GM19025 (cell line): ENCODE data around the gene ZC3H12A.
A peak's percentile ranks its signal among the peaks of the same experiment; 100 is the strongest.
"Not testable (repeated sequence)": the region's sequence is repeated elsewhere in the genome, so short reads cannot be mapped to it uniquely, and the experiment has no call there.

Experiments
- ATAC-seq: cut with Tn5 transposase; IDR thresholded peaks from one replicate; pipeline ENCODE4 v1.9.1; 2021; ENCODE audit warnings: mild to moderate bottlenecking, low read depth, moderate library complexity; ENCODE audit not compliant: unreplicated experiment

Gene ZC3H12A

DNA sequence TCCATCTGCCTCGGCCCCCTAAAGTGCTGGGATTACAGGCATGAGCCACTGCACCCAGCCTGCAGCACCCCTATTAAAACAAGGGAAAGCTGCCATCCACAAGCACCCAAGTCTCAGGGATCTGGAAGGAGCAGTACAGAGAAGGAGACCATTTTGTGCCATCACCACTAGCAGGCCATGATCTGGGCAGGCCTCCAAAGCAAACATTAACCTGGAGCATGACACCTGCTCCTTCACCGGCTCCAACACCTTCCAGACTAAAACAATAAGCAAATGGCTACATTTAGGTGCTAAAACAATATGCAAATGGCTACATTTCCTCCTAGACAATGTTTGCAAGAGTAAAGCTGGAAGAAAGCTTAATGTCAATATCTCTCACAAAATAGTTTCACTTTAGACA lies 23.5 kb downstream of the ZC3H12A start:
- ATAC-seq, result no peak

DNA sequence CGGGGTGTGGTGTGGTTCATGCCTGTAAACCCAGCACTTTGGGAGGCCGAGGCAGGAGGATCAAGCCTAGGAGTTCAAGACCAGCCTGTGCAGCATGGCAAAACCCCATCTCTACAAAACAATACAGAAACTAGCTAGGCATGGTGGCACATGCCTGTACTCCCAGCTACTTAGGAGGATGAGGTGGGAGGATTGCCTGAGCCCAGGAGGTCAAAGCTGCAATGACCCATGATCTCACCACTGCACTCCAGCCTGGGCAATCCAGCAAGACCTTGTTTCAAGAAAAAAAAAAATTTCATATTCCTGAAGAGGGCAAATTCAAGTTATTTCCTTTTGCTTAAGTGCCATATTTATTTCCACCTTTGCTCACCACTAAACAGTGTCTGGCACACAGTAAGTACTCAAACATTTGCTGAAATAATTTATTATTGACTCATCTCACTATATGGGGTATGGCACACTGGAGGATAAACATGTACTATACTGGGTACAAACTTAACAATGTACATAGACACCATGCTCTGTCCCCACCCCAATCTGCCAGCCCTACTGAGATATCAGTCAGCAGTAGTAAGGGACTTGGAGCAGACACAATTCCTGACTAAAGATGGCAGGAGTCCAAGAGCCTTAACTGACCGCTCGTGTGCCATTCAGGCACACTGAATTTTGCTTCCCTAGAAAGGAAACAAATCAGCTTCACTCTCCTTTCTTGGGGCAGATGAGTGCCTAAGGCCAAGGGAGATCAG lies 24.7 kb downstream of the ZC3H12A start:
- ATAC-seq, result no peak

DNA sequence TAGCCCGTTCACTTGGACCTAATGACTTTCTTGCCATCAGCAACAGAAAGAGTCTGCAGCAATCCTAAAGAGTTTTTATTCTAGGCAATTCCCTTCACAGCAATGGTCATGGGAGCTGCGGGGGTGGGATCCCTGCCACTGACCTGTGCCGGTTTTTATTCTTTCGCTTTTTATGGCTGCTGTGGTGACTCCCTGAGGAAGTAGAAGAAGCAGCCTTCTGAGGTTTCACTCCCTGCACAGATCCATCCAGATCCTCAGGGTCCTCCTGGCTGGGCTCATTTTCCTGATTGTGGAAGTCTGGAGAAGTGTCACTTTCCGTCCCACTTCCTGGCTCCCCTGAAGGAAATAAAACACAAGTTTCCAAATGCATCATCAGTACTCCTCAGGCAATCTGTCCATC lies 27.3 kb downstream of the ZC3H12A start:
- ATAC-seq, result no peak

DNA sequence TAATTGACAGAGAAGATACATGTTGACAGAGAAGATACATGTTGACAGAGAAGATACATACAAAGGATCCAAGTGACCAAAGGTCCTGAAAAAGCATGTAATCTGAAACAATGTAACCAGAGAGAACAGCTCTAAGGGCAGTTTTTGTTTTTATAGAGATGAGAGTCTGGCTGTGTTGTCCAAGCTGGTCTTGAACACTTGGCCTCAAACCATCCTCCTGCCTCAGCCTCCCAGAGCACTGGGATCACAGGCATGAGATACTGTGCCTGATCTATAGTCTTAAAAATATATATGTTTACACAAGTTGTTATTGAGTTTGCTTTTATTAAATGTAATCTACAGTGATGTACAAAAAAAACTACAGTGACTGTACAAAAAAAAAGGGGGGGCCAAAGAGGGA lies 27.7 kb downstream of the ZC3H12A start:
- no peak for ATAC-seq

DNA sequence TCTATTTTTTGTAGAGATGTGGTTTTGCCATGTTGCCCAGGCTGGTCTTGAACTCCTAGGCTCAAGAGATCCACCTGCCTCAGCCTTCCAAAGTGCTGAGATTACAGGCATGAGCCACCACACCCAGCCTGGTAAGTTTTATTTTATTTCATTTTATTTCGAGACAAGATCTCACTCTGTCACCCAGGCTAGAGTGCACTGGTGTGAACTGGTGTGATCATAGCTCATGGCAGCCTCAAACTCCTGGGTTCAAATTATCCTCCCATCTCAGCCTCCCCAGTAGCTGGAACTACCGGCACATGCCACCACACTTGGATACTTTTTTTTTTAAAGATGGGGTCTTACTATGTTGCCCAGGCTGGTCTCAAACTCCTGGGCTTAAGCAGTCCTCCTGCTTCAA lies 28.4 kb downstream of the ZC3H12A start:
- ATAC-seq, result not testable (repeated sequence)

DNA sequence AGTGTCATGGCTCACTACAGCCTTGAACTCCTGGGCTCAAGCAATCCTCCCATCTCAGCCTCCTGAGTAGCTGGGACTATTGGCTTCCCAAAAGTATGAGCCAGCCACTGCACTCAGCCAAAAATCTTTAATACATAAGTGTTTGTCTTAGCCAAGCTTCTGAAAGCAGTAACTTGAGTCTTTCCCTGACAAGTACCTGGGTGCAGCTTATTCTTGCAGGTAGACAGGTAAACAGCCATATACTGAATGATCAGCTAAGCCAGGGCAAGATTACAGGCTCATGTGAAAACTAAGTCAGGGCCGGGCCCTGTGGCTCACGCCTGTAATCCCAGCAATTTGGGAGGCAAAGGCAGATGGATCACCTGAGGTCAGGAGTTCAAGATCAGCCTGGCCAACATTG lies 32.4 kb downstream of the ZC3H12A start:
- no peak for ATAC-seq

DNA sequence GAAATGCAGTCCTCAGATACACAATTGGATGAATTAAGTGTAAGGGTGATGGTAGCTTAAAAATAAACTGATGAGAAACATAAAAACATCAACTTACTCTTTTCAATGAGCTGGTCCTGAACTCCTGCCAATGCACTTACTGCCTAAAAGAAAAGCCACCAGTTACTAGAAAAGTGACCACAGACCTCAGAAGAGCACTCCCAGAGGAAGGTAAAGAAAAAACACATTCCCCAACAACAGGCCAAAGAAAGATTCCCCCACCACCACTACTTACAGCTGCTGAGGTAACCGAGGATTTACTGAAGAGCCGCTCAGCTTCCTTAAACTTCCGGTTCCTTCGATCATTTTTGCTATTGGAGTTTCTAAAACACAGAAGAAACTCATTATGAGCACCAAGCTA lies 34.8 kb downstream of the ZC3H12A start:
- ATAC-seq, result no peak

DNA sequence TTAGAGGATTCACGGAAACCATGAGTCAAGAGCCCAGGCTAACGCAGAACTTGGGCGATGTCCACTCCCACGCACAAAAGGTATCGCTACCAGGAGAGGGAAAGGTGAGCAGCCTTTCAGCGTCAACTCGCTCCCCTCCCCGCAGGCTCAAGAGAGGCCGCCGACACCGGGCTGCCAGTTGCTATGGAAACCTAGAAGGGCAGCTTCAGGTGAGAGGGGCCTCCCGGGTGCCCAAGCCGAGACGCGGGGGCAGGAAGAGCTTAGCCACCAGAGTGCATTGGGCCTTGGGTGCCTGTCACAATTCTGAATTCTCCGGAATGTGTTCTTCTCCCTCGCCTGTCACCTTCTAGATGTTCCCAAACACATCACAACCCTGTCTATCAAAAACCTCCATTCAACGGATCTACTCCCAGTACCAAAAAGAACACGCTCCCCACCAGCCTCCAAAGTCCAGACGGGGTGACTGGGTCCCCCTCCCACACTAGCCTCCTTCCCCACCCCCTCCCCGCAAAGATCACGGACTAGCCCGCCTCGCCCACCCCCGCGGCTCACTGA lies 39.5 kb downstream of the ZC3H12A start:
- ATAC-seq, result no peak

DNA sequence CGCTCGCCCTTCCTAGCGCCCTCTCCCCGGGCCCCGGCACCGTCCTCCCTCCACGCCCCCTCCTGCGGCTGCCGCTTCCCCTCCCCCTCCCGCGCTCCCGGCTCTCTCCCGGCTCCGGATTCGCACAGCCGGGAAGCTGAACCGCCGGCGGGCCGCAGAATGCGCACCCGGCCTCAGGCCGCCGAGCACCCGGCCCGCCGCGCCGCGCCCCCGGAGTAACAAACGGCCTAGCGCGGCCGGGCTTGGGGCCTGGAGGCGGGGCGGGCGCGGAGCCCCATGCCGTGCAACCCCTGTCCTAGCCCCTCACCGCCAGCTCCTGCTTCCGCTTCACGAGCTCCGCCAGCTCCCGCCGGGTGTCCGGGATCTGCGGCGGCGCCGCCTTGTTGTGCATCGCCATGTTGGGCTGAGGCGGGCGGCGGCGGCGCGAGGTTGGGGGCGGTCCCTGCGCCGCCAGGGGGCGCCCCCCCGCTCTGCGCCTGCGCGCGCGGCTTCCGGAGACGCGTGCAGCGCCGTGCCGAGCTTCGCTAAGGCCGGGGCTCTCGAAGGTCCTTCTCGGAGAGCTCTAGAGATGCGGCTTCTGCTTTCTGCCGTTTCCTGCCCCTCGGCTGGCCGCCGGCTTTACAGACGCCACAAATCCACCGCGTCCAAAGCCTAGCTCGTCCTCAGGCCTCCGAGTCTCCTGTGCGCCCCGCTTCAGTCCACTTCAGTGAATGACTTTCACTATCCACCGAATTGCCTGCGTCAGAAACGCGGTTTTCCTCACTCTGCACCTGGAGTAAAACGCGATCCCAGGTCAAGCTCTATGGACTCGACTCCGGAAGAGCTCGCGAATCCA lies 40.2 kb downstream of the ZC3H12A start, which contains the start of gene MEAF6:
TSS of gene MEAF6 (minus strand) at position 417 of the 835 bp plus-strand sequence. CDS start at position 397, 20 bp downstream.
- ATAC-seq, result peak; percentile 89

DNA sequence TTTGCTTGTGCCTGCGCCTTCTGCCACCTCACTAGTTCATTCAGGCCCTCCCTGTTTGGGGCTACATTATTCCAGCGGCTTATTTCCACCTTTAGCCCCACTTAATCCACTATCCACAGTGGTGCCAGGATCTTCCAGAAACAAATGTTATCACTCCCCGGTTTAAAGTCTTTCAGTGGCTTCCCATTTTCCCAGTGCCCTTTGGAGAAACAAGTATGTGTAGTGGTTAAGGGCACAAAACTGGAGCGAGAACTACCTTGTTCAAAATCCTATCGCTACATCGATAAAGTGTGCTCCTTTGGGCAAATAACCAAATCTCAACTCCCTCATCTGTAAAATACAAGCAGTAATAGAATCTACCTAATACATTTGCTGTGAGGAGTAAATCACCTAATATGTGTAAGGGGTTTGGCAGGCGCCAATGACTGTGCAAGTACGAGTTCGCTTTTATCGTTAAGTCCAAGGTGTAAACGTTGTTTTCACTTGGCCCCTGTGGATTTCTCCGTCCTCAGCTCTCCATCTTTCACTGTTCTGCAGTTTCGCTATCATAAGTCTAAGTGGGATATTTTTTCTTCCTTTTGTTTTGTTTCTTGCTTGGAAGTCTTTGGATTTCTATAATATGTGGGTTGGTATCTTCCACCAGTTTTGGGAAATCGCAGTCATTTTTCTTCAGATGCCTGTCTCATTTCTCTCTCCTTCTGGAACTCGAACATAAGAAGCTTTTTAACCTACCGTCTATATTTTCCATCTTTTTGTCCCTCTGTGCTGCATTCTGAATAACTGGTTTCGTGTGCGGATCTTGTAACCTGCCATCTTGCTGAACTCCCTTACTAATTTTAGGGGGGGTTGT lies 41.0 kb downstream of the ZC3H12A start:
- no peak for ATAC-seq

DNA sequence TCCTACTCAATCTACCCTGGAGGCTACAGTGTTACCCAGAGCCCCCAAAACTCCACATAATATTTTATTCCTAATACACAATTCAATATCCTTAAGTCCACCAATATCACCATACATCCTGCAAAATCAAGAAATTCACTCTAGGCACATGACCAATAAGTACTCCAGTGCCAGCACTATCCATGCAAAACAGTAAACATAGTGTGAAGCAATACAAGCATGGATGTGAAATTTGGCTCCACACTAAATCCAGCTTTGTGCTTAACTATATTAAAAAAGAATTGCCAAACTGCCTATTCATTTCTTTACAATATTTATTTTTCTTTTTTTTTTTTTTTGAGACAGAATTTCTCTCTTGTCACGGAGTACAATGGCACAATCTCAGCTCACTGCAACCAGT lies 43.2 kb downstream of the ZC3H12A start:
- ATAC-seq, result no peak

DNA sequence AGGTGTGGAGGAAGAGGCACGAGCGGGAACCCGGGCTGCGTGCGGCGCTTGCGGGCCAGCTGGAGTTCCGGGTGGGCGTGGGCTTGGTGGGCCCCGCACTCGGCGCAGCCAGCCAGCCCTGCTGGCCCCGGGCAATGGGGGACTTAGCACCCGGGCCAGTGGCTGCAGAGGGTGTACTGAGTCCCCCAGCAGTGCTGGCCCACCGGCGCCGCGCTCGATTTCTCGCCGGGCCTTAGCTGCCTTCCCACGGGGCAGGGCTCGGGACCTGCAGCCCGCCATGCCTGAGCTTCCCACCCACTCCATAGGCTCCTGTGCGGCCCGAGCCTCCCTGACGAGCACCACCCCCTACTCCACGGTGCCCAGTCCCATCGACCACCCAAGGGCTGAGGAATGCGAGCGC lies 43.9 kb downstream of the ZC3H12A start:
- ATAC-seq, result not testable (repeated sequence)

DNA sequence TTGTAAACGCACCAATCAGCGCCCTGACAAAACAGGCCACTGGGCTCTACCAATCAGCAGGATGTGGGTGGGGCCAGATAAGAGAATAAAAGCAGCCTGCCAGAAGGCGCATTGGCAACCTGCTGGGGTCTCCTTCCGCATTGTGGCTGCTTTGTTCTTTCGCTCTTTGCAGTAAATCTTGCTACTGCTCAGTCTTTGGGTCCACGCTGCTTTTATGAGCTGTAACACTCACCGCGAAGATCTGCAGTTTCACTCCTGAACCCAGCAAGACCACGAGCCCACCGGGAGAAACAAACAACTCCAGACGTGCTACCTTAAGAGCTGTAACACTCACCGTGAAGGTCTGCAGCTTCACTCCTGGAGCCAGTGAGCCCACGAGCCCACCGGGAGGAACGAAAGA lies 44.5 kb downstream of the ZC3H12A start:
- ATAC-seq, result not testable (repeated sequence)

DNA sequence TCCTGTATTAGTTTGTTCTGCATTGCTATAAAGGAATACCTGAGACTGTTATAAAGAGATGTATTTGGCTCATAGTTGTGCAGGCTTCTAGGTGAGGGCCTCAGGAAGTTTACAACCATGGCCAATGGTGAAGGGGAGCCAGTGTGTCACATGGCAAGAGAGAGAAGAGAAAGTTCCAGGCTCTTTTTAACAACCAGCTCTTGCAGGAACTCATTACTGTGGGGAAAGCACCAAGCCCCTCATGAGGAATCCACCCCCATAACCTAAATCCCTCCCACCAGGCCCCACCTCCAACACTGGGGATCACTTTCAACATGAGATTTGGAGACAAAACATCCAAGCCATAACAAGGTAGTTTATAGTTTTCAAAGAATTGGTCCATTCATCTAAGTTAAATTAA lies 45.2 kb downstream of the ZC3H12A start:
- ATAC-seq, result no peak

DNA sequence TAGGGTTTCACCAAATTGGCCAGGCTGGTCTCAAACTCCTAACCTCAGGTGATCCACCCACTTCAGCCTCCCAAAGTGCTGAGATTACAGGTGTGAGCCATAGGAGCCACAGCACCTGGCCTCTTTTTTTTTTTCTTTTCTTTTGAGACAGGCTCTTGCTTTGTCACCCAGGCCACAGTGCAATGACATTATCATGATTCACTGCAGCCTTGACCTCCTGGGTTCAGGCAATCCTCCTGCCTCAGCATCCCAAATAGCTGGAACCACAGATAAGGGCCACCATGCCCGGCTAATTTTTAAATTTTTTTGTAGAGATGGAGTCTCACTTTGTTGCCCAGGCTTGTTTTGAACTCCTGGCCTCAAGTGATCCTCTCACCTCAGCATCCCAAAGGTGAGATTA lies 55.5 kb downstream of the ZC3H12A start:
- ATAC-seq, result not testable (repeated sequence)

DNA sequence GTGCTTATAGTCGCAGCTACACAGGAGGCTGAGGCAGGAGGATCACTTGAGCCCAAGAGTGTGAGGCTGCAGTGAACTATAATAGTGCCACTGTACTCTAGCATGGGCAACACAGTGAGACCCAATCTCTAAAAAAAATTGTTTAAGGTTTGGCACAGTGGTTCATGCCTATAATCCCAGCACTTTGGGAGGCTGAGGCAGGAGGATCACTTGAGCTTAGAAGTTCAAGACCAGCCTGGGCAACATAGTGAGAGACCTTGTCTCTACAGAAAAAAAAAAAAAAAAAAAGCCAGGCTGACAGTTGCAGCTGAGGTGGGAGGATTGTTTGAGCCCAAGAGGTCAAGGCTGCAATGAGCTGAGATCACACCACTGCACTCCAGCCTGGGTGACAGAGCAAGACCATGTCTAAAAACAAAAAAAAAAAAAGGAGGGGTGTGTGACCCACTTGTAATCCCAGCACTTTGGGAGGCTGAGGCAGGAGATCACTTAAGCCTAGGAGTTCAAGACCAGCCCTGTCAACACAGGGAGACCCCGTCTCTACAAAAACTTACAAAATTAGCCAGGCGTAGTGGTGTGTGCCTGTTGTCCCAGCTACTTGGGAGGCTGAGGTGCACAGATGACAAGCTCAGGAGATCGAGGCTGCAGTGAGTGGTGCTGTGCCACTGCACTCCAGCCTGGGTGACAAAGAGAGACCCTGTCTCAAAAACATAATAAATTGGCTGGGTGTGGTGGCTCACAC lies 58.2 kb downstream of the ZC3H12A start:
- ATAC-seq, result not testable (repeated sequence)

DNA sequence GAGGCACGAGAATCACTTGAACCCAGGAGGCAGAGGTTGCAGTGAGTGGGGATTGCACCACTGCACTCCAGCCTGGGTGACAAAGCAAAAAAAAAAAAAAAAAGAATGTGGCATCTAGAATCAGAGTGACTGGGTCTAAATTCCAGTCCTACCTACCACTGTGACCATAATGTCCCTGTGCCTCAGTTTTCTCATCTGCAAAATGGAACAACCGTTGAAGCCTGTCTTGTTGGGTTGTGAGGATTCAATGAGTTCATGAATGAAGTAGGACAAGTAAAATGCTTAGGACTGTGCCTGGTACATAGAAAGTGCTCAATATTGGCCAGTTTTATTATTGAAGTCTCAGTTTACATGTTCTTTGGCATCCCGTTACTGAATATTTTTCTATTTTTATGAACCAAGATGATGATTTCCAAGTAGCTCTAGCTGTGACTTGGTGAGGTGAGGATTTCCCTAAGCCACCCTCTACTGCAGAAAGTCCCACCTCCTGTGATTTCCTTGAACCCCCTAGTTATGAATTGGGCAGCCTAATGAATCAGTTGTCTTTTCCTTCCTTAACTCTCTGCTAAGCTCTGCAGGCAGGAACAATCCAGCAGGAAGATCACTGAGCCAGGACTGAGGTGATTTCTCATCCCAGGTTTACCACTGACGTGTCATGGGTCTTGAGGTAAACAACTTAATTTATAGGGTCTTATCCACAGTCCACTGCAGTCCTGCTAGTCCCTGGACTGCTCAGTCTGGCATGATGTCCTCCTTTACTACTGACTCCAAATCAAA lies 59.1 kb downstream of the ZC3H12A start:
- ATAC-seq, result no peak
